Smooth muscle cell (in vitro differentiated cells): ENCODE measurements around the gene PTPRF. TPM values are rescaled to one million over a fixed set of nuclear protein-coding genes. Genes with fewer than 3 reads are reported as not detected.

ENCODE experiments used
- DNase-seq: peaks from one replicate; lab custom pipeline; 2025; ENCODE audit not compliant: unreplicated experiment; lab: John Stamatoyannopoulos, UW
- H2AFZ ChIP-seq: fragments of 200-600 bp; sonication (generic); 2 replicates; pipeline ENCODE4 v1.6.0; 2016; ENCODE audit warnings: antibody characterized with exemption, low read depth, mild to moderate bottlenecking
- H3F3A ChIP-seq: fragments of 200-600 bp; sonication (generic); 2 replicates; pipeline ENCODE4 v1.6.0; 2017; ENCODE audit warnings: antibody characterized with exemption, low read depth
- H3K27ac ChIP-seq: fragments of 200-600 bp; sonication (generic); 2 replicates; pipeline ENCODE4 v1.5.1; 2016; ENCODE audit warnings: low read depth, mild to moderate bottlenecking
- H3K27me3 ChIP-seq: fragments of 200-600 bp; sonication (generic); 2 replicates; pipeline ENCODE4 v1.6.1; 2016; ENCODE audit warnings: low read depth, mild to moderate bottlenecking
- H3K36me3 ChIP-seq: fragments of 200-600 bp; sonication (generic); 2 replicates; pipeline ENCODE4 v1.5.1; 2016; ENCODE audit warnings: low read depth
- H3K4me1 ChIP-seq: fragments of 200-600 bp; sonication (generic); 2 replicates; pipeline ENCODE4 v1.5.1; 2016; ENCODE audit warnings: low read depth
- H3K4me2 ChIP-seq: fragments of 200-600 bp; sonication (generic); 2 replicates; pipeline ENCODE4 v1.6.0; 2016; ENCODE audit warnings: mild to moderate bottlenecking
- H3K4me3 ChIP-seq: fragments of 200-600 bp; sonication (generic); 2 replicates; pipeline ENCODE4 v1.5.1; 2016; ENCODE audit warnings: mild to moderate bottlenecking
- H3K79me2 ChIP-seq: fragments of 200-600 bp; sonication (generic); 2 replicates; pipeline ENCODE4 v1.6.0; 2016; ENCODE audit warnings: low read depth, mild to moderate bottlenecking
- H3K9ac ChIP-seq: fragments of 200-600 bp; sonication (generic); 2 replicates; pipeline ENCODE4 v1.6.0; 2016; ENCODE audit warnings: low read depth
- H3K9me3 ChIP-seq: fragments of 200-600 bp; sonication (generic); replicated peaks from 2 replicates; pipeline ENCODE4 v1.5.1; 2016; ENCODE audit warnings: low read depth
- H4K20me1 ChIP-seq: fragments of 200-600 bp; sonication (generic); 2 replicates; pipeline ENCODE4 v1.6.0; 2016; ENCODE audit warnings: low read depth
- CTCF ChIP-seq: fragments of 200-600 bp; sonication (generic); IDR thresholded peaks from 2 replicates; pipeline ENCODE4 v1.5.1; 2017; ENCODE audit warnings: borderline replicate concordance, mild to moderate bottlenecking, antibody characterized with exemption; ENCODE audit not compliant: insufficient read depth, poor library complexity, severe bottlenecking
- WGBS: methylation state at CpG from one replicate; pipeline ENCODE4 v1.1.7; 2016; ENCODE audit warnings: low lambda C conversion rate; 5-methylcytosine and 5-hydroxymethylcytosine counted together
- polyA plus RNA-seq: library from polyadenylated mRNA; unstranded; fragments of >200 nt; fragmentation: Nextera tagmentation; extraction: Ambion mirVana; gene quantifications from 2 replicates; pipeline ENCODE4 v1.2.1, GENCODE V29; 2016
- total RNA-seq: library from RNA; depleted of rRNA; stranded (reverse); fragments of >200 nt; gene quantifications from 2 replicates; pipeline ENCODE4 v1.2.3, GENCODE V29; 2014

The PTPRF gene
- total and polyA plus RNA-seq, 2 experiments from 2014 or later, result 39.9 to 71.0 TPM

GRCh38 chr1:43572084-43572483 is 41.4 kb downstream of the PTPRF start:
- H3F3A ChIP-seq, result no peaks in the 10 kb centered on the region
- H3K4me2 ChIP-seq, result no peak overlapping the region
- no peaks in the 10 kb centered on the region for H3K27me3 ChIP-seq
- no peaks in the 10 kb centered on the region for H3K79me2 ChIP-seq
- H3K9ac ChIP-seq, result no peak overlapping the region
- no peaks in the 10 kb centered on the region for H3K9me3 ChIP-seq
- no peak overlapping the region for H3K4me3 ChIP-seq
- H4K20me1 ChIP-seq, result no peaks in the 10 kb centered on the region
- WGBS, result 88% methylated on average over 2 of the region's 2 CpGs
- H3K36me3 ChIP-seq, result no peaks in the 10 kb centered on the region
- H3K4me1 ChIP-seq, result peaks cover 4% of the 10 kb centered on the region
- no peak overlapping the region for H3K27ac ChIP-seq
- H2AFZ ChIP-seq, result no peak overlapping the region
- DNase-seq, result no peak
- no peak for TF ChIP-seq CTCF

- no peaks in the 10 kb centered on the region for H3K36me3 ChIP-seq
- WGBS, result 96% methylated on average over 9 of the region's 9 CpGs
- H4K20me1 ChIP-seq, result no peaks in the 10 kb centered on the region
- TF ChIP-seq CTCF, result no peak
- no peak for DNase-seq
- H3K9me3 ChIP-seq, result no peaks in the 10 kb centered on the region
- no peak overlapping the region for H2AFZ ChIP-seq
- H3K27ac ChIP-seq, result no peak overlapping the region
- peaks cover 4% of the 10 kb centered on the region for H3K4me1 ChIP-seq
- H3K4me2 ChIP-seq, result no peak overlapping the region
- H3K27me3 ChIP-seq, result no peaks in the 10 kb centered on the region
- H3K79me2 ChIP-seq, result no peaks in the 10 kb centered on the region
- no peak overlapping the region for H3K4me3 ChIP-seq
- H3K9ac ChIP-seq, result no peak overlapping the region
- H3F3A ChIP-seq, result no peaks in the 10 kb centered on the region
These were observed 41.9 kb downstream of the PTPRF start for GRCh38 chr1:43572538-43572937.

GRCh38 chr1:43573066-43573800 is 42.5 kb downstream of the PTPRF start:
- Histone ChIP-seq H3K79me2 (no peaks in the 10 kb centered on the region), H3F3A (no peaks in the 10 kb centered on the region), H3K27me3 (no peaks in the 10 kb centered on the region), H3K9me3 (no peaks in the 10 kb centered on the region), H3K27ac (no peak overlapping the region), H3K4me3 (no peak overlapping the region), H3K4me1 (peaks cover 4% of the 10 kb centered on the region), H4K20me1 (no peaks in the 10 kb centered on the region), H3K9ac (no peak overlapping the region), H2AFZ (no peak overlapping the region), H3K36me3 (no peaks in the 10 kb centered on the region), H3K4me2 (no peak overlapping the region)
- TF ChIP-seq CTCF, result no peak
- no peak for DNase-seq
- WGBS, result 96% methylated on average over 11 of the region's 11 CpGs

- H3K4me1 ChIP-seq, result peaks cover 4% of the 10 kb centered on the region
- H3K4me2 ChIP-seq, result no peak overlapping the region
- WGBS, result 97% methylated on average over 7 of the region's 7 CpGs
- no peaks in the 10 kb centered on the region for H4K20me1 ChIP-seq
- H3K79me2 ChIP-seq, result no peaks in the 10 kb centered on the region
- H3K36me3 ChIP-seq, result no peaks in the 10 kb centered on the region
- H3F3A ChIP-seq, result no peaks in the 10 kb centered on the region
- no peak overlapping the region for H2AFZ ChIP-seq
- no peak for TF ChIP-seq CTCF
- no peak overlapping the region for H3K9ac ChIP-seq
- no peaks in the 10 kb centered on the region for H3K27me3 ChIP-seq
- DNase-seq, result no peak
- no peaks in the 10 kb centered on the region for H3K9me3 ChIP-seq
- H3K4me3 ChIP-seq, result no peak overlapping the region
- no peak overlapping the region for H3K27ac ChIP-seq
These were observed 45.8 kb downstream of the PTPRF start for GRCh38 chr1:43576521-43576920.
